BE2C (cell line): ENCODE results near the gene ZBTB47.

Experiments used
- DNase-seq: peaks from one replicate; pipeline ENCODE4 v3.0.0-alpha.2; 2020
- H3K27me3 ChIP-seq: fragments of 250-450 bp; sonication (Bioruptor Pico); 2 replicates; pipeline ENCODE4 v1.5.1; 2020; ENCODE audit warnings: mild to moderate bottlenecking
- H3K36me3 ChIP-seq: fragments of 250-450 bp; sonication (Bioruptor Pico); 2 replicates; pipeline ENCODE4 v1.5.1; 2020; ENCODE audit warnings: mild to moderate bottlenecking
- H3K4me1 ChIP-seq: fragments of 250-450 bp; sonication (Bioruptor Pico); 2 replicates; pipeline ENCODE4 v1.5.1; 2020
- H3K4me3 ChIP-seq: 2 replicates; pipeline ENCODE4 v1.5.1; 2011; ENCODE audit warnings: low read depth, low read length
- H3K9me3 ChIP-seq: fragments of 250-450 bp; sonication (Bioruptor Pico); 2 replicates; pipeline ENCODE4 v1.5.1; 2020
- CTCF ChIP-seq: IDR thresholded peaks from 2 replicates; pipeline ENCODE4 v1.5.1; 2012; ENCODE audit warnings: mild to moderate bottlenecking, low read depth, low read length

The ZBTB47 gene

GRCh38 chr3:42664438-42664803 lies 10.9 kb downstream of the ZBTB47 start:
- no peak for DNase-seq
- Histone ChIP-seq H3K27me3 (no peaks in the 10 kb centered on the region), H3K4me1 (peaks cover 2% of the 10 kb centered on the region; the same call in 1 of the 2 replicates), H3K9me3 (no peaks in the 10 kb centered on the region), H3K4me3 (no peak overlapping the region), H3K36me3 (no peaks in the 10 kb centered on the region)
- no peak for TF ChIP-seq CTCF

GRCh38 chr3:42665050-42665878 lies 11.8 kb downstream of the ZBTB47 start:
- Histone ChIP-seq H3K4me3 (no peak overlapping the region), H3K27me3 (no peaks in the 10 kb centered on the region), H3K4me1 (peaks cover 2% of the 10 kb centered on the region; the same call in 1 of the 2 replicates), H3K9me3 (no peaks in the 10 kb centered on the region), H3K36me3 (no peaks in the 10 kb centered on the region)
- TF ChIP-seq CTCF, result no peak
- DNase-seq, result no peak

- H3K27me3 ChIP-seq, result no peaks in the 10 kb centered on the region
- H3K36me3 ChIP-seq, result no peaks in the 10 kb centered on the region
- H3K9me3 ChIP-seq, result no peaks in the 10 kb centered on the region
- peaks cover 2% of the 10 kb centered on the region; the same call in 1 of the 2 replicates for H3K4me1 ChIP-seq
- TF ChIP-seq CTCF, result no peak
- no peak for DNase-seq
- H3K4me3 ChIP-seq, result no peak overlapping the region
Observed at GRCh38 chr3:42666022-42666421, 12.5 kb downstream of the ZBTB47 start.

- H3K36me3 ChIP-seq, result no peaks in the 10 kb centered on the region
- DNase-seq, result no peak
- no peak overlapping the region for H3K4me3 ChIP-seq
- no peaks in the 10 kb centered on the region for H3K27me3 ChIP-seq
- no peak for TF ChIP-seq CTCF
- no peaks in the 10 kb centered on the region for H3K9me3 ChIP-seq
- H3K4me1 ChIP-seq, result peaks cover 2% of the 10 kb centered on the region; the same call in 1 of the 2 replicates
Observed at GRCh38 chr3:42666577-42666998, 13.1 kb downstream of the ZBTB47 start.

- no peaks in the 10 kb centered on the region for H3K9me3 ChIP-seq
- H3K4me3 ChIP-seq, result no peak overlapping the region
- no peak for DNase-seq
- peaks cover 2% of the 10 kb centered on the region; the same call in 1 of the 2 replicates for H3K4me1 ChIP-seq
- TF ChIP-seq CTCF, result no peak
- no peaks in the 10 kb centered on the region for H3K27me3 ChIP-seq
- no peaks in the 10 kb centered on the region for H3K36me3 ChIP-seq
Observed at GRCh38 chr3:42667096-42667522, 13.6 kb downstream of the ZBTB47 start.
